IPS-18a (cell line): Measurements from ENCODE around the gene ATF7IP.
A peak's percentile ranks its signal among the peaks of the same experiment; 100 is the strongest.

Experiments
- H3K27ac ChIP-seq: one replicate; pipeline ENCODE4 v1.5.1; 2013; ENCODE audit warnings: low read length
- H3K27me3 ChIP-seq: one replicate; pipeline ENCODE4 v1.6.1; 2013; ENCODE audit warnings: mild to moderate bottlenecking, low read length; ENCODE audit not compliant: control insufficient read depth, insufficient read depth
- H3K36me3 ChIP-seq: one replicate; pipeline ENCODE4 v1.6.1; 2013; ENCODE audit warnings: low read depth, low read length; ENCODE audit not compliant: control insufficient read depth
- H3K4me1 ChIP-seq: one replicate; pipeline ENCODE4 v1.6.1; 2013; ENCODE audit warnings: low read depth, low read length; ENCODE audit not compliant: control insufficient read depth
- H3K4me3 ChIP-seq: one replicate; pipeline ENCODE4 v1.5.1; 2013; ENCODE audit warnings: low read length
- H3K9ac ChIP-seq: one replicate; pipeline ENCODE4 v1.6.1; 2013; ENCODE audit warnings: mild to moderate bottlenecking, low read length, moderate library complexity
- H3K9me3 ChIP-seq: one replicate; pipeline ENCODE4 v1.6.1; 2013; ENCODE audit warnings: low read depth, low read length; ENCODE audit not compliant: control insufficient read depth

Gene ATF7IP

GRCh38 chr12:14379508-14379907 is 14.0 kb downstream of the ATF7IP start:
- H3K36me3 ChIP-seq, result peaks cover 10% of the 10 kb centered on the region
- no peaks in the 10 kb centered on the region for H3K27me3 ChIP-seq
- H3K4me3 ChIP-seq, result no peak overlapping the region
- peaks cover 19% of the 10 kb centered on the region for H3K9me3 ChIP-seq
- H3K9ac ChIP-seq, result no peak overlapping the region
- H3K4me1 ChIP-seq, result peaks cover 37% of the 10 kb centered on the region
- no peak overlapping the region for H3K27ac ChIP-seq

DNA sequence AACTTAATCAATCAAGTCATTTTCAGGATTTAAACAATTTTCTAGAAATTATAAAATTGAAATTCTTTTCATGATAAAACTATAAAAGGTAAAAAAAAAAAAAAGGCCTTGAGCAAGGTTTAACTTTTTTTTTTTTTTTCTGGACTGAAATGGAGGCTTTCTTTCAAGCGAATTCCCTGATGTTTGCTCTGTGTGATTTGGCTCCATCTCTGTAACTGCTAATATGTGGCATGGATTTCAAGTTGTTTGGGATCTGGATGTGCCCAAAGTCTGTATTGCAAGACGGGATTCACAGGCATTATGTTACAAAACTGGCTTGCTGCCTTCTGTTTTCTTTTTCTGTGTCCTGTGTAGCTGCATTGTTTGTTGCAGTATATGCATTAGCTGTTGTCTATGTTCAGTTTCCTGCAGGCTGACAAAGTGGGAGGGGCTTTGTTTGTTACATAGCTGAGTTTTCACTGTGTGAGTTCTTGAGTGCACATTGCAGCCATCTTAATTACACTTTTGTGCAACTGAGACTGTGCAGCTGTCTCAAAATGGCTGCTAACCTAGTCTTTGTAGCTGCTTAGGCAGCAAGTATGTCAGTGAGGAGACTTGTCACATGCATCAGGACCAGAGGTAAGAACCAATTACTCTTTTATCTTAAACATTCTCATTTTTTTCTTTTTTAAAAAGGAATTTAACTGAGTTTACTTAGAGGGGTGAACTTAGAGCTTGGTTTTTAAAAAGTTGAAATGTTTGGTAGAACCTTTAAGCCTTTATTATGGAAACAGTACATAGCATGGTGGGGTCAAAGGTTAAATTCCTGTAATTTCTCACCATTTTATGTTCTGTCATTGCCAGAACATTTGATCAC is 19.5 kb downstream of the ATF7IP start:
- peak overlapping the region; percentile 76 for H3K27ac ChIP-seq
- no peaks in the 10 kb centered on the region for H3K36me3 ChIP-seq
- peak overlapping the region; percentile 23 for H3K4me3 ChIP-seq
- H3K9me3 ChIP-seq, result peaks cover 3% of the 10 kb centered on the region
- peak overlapping the region; percentile 70 for H3K9ac ChIP-seq
- H3K27me3 ChIP-seq, result no peaks in the 10 kb centered on the region
- peaks cover 53% of the 10 kb centered on the region for H3K4me1 ChIP-seq

GRCh38 chr12:14387219-14387871 is 21.9 kb downstream of the ATF7IP start:
- Histone ChIP-seq H3K4me3 (no peak overlapping the region), H3K27me3 (no peaks in the 10 kb centered on the region), H3K27ac (no peak overlapping the region)

DNA sequence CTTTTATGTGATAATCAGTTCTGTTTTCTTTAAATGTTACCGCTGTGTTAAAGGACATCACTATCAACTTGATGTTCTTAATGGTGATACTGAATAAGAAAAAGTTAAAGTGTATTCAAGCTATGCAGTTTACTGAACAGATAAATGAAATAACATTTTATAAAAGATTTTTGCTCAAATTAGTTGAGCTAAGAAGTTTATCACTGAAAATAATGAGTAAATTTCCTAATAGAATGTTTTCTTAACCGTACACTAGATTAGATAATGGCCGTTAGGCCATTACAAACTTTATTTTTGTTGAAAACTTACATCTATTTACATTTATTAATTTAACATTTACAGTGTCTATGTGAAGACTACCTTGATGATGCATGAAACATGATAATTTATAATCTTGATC is 25.0 kb downstream of the ATF7IP start:
- Histone ChIP-seq H3K9me3 (no peaks in the 10 kb centered on the region), H3K27ac (no peak overlapping the region), H3K4me1 (peaks cover 65% of the 10 kb centered on the region), H3K27me3 (no peaks in the 10 kb centered on the region), H3K36me3 (no peaks in the 10 kb centered on the region), H3K4me3 (no peak overlapping the region), H3K9ac (no peak overlapping the region)

More at GRCh38 chr12:14387219-14387871, 21.9 kb downstream of the ATF7IP start:
- H3K4me1 ChIP-seq, result peaks cover 62% of the 10 kb centered on the region
- no peak overlapping the region for H3K9ac ChIP-seq
- H3K9me3 ChIP-seq, result no peaks in the 10 kb centered on the region
- H3K36me3 ChIP-seq, result no peaks in the 10 kb centered on the region

GRCh38 chr12:14390870-14391530 is 25.5 kb downstream of the ATF7IP start:
- Histone ChIP-seq H3K36me3 (no peaks in the 10 kb centered on the region), H3K9ac (no peak overlapping the region), H3K27me3 (no peaks in the 10 kb centered on the region), H3K27ac (no peak overlapping the region), H3K4me3 (no peak overlapping the region), H3K4me1 (peaks cover 63% of the 10 kb centered on the region), H3K9me3 (no peaks in the 10 kb centered on the region)

- Histone ChIP-seq H3K27ac (no peak overlapping the region), H3K36me3 (no peaks in the 10 kb centered on the region), H3K9ac (peak overlapping the region; percentile 36), H3K4me3 (peak overlapping the region; percentile 35), H3K9me3 (no peaks in the 10 kb centered on the region), H3K4me1 (peaks cover 57% of the 10 kb centered on the region), H3K27me3 (no peaks in the 10 kb centered on the region)
Measured at GRCh38 chr12:14393751-14394150, 28.3 kb downstream of the ATF7IP start.

- Histone ChIP-seq H3K4me3 (peak overlapping the region; percentile 35), H3K36me3 (no peaks in the 10 kb centered on the region), H3K9me3 (no peaks in the 10 kb centered on the region), H3K27me3 (no peaks in the 10 kb centered on the region), H3K27ac (no peak overlapping the region), H3K9ac (peak overlapping the region; percentile 36), H3K4me1 (peaks cover 62% of the 10 kb centered on the region)
Measured at GRCh38 chr12:14394317-14395073, 29.0 kb downstream of the ATF7IP start.

GRCh38 chr12:14395074-14395778 is 29.7 kb downstream of the ATF7IP start:
- no peaks in the 10 kb centered on the region for H3K36me3 ChIP-seq
- H3K27ac ChIP-seq, result no peak overlapping the region
- H3K4me3 ChIP-seq, result no peak overlapping the region
- no peaks in the 10 kb centered on the region for H3K9me3 ChIP-seq
- no peaks in the 10 kb centered on the region for H3K27me3 ChIP-seq
- no peak overlapping the region for H3K9ac ChIP-seq
- peaks cover 59% of the 10 kb centered on the region for H3K4me1 ChIP-seq

- H3K27ac ChIP-seq, result no peak overlapping the region
- no peaks in the 10 kb centered on the region for H3K9me3 ChIP-seq
- H3K4me3 ChIP-seq, result no peak overlapping the region
- no peaks in the 10 kb centered on the region for H3K36me3 ChIP-seq
- no peak overlapping the region for H3K9ac ChIP-seq
- no peaks in the 10 kb centered on the region for H3K27me3 ChIP-seq
- peaks cover 57% of the 10 kb centered on the region for H3K4me1 ChIP-seq
Measured at GRCh38 chr12:14396071-14396470, 30.6 kb downstream of the ATF7IP start.

DNA sequence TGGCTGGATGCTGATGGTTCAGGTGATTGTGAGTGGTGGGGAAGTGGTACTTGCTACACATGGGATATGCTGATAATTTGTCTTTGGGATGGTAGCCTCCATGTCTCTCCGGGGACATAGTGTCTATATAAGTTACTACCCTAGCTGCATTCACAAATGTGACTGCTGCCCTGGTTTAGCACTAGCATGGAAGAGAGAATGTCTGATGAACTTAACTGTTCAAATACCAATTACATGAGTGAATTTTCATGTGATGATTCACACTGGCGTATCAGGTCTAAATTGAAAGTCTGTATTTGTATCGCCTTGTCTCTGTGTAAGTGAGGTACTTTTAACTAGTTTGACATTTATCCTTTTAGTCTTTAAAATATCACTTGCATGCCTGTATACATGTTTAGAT is 34.4 kb downstream of the ATF7IP start:
- H3K4me1 ChIP-seq, result peaks cover 43% of the 10 kb centered on the region
- no peak overlapping the region for H3K4me3 ChIP-seq
- no peak overlapping the region for H3K9ac ChIP-seq

More for the DNA sequence above, 34.4 kb downstream of the ATF7IP start:
- H3K36me3 ChIP-seq, result no peaks in the 10 kb centered on the region
- H3K9me3 ChIP-seq, result no peaks in the 10 kb centered on the region
- no peaks in the 10 kb centered on the region for H3K27me3 ChIP-seq
- no peak overlapping the region for H3K27ac ChIP-seq
